B cell (primary cell): ENCODE results near the gene MEIS3.

ENCODE experiments used
- CTCF ChIP-seq: fragments of 200-600 bp; IDR thresholded peaks from one replicate; pipeline ENCODE4 v1.8.0; 2022; ENCODE audit warnings: antibody characterized with exemption, mild to moderate bottlenecking
- EZH2 ChIP-seq: IDR thresholded peaks from 2 replicates; pipeline ENCODE4 v1.6.1; 2012; ENCODE audit warnings: borderline replicate concordance, low read depth, mild to moderate bottlenecking, moderate library complexity, low read length; ENCODE audit not compliant: insufficient read depth, poor library complexity, severe bottlenecking

GRCh38 chr19:47398707-47399597 is 20.4 kb downstream of the MEIS3 start:
- no peak for TF ChIP-seq CTCF
- TF ChIP-seq EZH2: no peak
